Fibroblast of skin of left quadriceps (primary cell): ENCODE data around the gene PRDM15.

Source experiments
- DNase-seq, 2 experiments: peaks; one replicate each; pipeline ENCODE4 v3.0.0-alpha.2; 2013; ENCODE audit warnings: low read depth in 2 of 2

Gene PRDM15

DNA sequence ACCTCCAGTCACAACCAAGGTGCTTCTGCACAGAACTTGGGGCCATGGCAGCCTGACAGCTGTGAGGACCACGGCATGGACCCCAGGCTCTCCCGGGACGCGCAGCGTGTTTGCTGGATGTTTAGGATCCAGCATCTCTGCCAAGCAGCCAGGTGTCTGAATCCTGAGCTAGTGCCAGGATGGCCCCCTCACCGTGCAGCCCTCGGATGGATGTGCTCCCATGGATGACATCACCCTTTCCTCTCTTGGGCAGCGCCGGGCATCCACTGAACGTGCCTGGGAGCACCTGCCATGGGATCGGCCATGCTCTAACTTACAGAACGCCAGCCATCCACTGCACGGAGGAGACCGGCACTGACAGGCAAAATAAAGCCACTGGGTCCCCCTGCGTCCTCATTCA is 53.9 kb downstream of the PRDM15 start:
- no peak for DNase-seq

DNA sequence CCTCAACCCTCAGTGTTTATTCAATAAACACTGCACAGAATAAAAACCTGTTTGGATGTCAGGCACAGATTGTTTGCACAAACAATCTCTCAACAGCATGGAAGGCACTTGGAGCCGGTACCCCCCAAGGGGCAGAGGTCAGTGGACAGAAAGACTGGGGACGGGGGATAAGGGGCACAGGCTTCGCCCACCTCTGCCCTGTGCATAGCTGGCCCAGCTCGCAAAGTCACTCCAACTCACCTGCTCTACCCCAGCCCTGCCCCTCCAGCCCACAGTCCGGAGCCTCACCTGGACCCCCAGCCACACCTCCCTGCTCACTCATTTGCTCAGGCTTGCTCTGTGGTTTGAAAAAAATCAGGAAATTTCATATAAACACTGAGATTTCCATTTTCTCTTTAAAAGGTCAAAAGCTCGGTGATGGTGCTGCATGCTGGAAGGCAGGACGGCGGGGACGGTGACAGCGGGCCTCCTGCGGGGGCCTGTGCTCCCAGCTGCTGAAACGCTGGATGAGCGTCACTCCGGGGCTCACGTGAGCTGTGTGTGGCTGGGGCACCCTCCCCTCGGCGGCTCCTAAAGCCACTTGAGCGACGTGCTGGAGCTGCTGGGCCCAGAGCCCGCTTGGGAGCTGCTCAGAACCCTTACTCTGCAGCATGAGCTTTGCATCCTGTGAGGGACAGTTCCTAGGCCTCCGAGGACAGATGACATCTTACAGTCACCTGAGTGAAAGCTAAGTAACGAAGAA is 54.5 kb downstream of the PRDM15 start:
- no peak for DNase-seq

DNA sequence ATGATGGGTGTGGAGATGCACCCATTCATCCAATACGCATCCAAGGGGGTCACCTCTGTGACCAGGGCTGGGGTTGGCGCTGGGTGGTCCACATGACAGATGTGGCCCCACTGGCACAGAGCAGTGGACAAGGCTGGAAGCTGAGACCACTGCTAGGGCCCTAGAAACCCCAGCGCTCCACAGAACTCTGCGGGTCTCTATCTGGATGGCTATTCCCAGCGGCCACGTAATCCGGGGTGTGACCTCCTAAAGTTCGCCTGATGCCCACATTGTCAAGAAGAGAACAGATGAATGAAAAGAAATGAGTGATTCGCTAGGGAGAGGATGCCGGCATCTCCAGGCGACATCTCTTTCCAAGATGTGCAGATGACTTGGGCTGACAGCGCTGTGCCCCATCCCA is 55.2 kb downstream of the PRDM15 start:
- DNase-seq = no peak

DNA sequence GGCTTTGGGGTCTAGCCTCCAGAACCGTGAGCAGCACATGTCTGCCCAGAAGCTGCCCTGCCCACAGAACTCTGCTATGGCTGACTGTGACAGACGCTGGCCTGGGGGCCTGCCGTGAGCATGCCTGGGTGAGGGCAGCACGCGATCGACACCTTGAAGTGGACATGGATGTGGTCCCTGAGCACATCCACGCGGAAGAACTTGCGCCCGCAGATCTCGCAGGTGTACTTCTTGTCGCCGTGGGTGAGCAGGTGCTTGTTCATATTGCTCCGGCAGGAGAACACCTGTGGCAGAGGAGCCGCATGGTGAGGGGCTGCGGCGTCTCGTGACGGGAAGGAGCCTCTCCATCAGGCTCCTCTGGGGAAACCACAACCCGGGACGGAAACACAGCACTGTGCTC is 56.0 kb downstream of the PRDM15 start:
- no peak for DNase-seq

DNA sequence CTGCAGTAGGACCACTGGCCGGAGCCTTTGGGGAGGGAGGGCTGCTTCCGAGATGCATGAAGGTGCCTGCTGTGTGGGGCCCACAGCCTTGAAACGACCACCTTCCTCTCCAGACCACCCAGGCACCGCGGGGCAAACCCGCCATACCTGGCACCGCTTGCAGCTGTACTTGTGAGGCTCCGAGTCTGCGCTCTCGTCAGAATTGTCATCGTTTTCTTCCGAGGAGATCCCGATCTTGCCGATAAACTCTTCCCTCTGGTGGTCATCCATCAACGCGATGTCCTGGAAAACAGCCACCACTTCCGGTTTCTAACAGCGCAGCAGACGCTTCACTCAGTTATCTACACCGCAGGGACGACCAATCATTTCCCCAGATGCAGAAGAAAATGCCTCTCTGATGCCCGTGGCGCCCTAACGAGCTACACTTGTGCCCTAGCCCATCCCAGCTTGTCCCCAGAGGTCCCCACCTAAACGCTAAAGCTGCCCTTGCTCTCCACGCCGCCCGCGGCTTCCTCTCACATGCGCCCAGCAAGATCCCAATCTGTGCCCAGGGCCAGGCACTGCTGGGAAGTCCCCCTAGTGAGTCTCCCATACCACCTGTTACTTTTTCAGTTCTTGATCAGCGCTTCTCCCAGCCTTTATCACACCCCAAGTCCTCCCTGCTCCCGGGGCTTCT is 57.2 kb downstream of the PRDM15 start:
- DNase-seq = no peak

DNA sequence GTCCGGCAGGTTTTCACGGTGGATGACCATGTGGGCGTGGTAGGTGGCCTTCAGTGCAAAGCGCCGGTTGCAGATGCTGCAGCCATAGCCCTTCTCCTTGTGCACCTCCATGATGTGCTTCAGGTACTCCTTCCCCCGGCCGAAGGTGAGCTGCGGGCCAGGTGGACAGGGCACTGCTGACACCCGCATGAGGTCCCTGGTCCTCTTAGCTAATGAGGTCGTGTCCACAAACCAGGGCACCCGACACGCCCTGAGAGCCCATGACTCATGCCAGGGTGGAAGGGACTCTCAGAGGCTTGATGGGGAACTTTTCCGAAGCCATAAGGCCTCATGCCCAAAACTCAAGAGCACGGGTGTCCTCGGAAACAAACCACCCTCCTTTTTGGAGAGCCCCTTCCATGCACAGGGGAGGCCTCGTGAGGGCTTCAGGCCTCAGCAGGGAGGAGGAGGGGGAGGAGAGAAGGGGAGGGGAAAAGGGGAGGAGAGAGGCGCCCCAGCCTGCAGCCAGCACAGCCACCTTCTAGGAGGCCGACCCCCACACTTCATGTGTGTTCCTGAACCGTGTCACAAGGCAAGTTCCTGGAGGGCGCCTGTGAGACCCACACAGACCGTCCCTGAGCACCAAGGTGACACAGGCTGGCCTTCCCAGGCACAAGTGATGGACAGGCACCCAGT is 57.9 kb downstream of the PRDM15 start:
- no peak for DNase-seq

DNA sequence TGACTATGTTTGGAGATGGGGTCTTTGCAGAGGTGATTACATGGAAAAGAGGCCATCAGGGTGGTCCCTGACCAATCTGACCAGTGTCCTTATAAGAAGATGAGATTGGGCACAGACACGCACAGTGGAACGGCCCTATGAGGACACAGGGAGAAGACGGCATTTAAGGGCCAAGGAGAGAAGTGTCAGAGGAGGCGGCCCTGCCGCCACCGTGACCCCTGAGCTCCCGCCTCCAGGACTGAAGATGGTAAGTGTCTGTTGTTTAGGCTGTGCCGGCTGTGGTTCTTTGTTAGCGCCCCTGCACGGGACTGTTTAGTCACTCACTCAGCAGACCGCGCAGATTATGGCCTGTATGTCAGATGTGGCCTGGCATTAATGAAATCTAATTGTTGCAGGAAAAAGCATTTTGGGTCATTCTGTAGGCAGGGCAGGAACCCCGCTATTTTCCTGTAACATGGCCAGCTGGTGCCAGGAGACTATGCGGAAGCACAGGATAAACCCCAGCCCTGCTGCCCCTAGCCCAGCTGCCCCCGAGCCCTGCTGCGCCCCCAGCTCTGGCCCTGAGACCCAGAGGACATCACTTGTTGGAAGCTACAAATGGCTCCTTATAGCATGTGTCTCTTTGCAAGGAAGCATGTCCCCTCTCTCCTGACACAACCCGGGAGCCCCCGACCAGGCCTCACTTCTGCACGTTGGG is 58.6 kb downstream of the PRDM15 start:
- no peak for DNase-seq

DNA sequence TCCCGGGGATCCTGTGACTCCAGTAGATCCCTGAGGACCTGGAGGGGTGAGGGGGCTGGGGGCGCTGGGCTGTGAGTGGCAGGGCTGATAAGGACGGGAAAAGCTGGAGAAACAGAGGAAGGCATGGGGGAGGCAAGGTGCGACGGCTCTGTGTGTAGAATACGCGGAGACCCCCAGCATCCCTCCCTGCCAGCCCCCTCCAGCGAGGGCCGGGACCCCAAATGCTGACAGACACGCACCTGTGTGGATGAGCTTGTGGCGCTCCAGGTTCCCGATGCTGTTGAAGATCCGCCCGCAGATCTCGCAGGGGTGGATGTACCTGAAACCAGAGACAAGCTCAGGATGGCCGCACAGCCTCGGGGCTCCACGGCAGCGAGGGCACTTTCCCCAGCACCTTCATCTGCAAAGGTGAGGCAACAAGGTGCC is 59.3 kb downstream of the PRDM15 start:
- no peak for DNase-seq

DNA sequence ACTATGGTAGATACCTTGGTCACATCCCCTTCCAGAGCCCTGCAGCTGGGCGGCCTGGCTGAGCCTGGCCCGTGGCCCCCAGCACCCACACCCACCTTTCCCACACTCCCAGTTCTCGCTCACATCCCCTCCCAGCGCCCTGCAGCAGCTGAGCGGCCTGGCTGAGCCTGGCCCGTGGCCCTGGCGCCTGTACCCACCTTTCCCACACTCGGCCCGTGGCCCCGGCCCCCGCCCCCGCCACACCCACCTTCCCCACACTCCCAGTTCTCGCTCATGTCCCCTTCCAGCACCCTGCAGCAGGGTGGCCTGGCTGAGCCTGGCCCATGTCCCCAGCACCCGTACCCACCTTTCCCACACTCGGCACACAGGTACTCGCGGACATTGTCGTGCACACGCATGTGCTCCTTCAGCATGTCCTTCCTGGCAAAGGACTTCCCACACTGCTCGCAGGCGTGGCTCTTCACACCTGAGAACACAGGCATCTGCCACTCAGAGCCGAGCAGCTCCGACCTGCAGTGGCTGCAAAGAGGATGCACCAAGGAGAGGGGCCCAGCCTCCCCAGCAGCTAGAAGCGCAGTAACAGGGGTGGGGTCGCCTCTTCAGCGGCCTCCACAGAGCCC is 59.8 kb downstream of the PRDM15 start:
- no peak for DNase-seq

DNA sequence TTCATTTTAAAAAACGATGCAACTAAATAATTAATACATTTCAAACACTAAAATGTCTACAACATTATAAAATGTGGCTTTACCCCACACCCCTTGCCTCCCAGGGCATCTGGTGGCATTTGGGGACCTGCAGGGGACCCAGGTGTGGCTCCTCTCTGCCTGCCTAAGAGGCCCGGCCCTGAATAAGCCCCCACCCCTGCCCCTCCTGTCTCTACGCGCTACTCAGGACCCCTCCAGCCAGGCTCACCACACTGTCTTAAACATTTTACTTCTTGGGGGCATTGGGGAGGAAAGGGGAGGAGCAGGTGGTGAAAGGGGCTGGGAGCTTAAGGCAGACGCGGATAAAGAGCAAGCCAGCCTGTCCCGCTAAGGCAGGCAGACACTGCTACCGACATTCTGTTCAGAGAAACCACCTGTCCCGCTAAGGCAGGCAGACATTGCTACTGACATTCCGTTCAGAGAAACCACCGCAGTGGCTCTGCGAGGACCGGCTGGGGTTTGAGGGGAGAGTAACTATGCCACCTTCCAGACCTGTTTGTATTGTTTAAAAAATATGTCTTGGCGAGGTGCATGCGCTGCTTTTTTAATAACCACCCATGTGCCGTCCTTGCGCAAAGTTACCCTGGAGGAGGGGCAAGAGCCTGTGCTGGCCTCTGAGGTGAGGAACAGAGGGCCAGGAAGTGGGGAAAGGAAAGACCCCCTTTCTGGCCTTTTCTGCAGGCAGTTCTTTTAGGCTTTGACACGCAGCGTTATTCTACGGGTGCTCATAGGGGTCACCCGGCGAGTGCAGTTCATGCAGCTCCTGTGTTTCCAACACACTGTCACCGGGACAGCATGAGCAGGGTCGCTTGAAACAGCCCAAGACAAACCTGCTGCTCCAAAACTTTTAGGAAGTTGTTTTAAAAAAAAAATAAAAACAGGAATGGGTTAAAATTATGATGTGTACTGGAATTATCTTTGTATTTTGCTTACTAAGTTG is 61.0 kb downstream of the PRDM15 start:
- DNase-seq = no peak

DNA sequence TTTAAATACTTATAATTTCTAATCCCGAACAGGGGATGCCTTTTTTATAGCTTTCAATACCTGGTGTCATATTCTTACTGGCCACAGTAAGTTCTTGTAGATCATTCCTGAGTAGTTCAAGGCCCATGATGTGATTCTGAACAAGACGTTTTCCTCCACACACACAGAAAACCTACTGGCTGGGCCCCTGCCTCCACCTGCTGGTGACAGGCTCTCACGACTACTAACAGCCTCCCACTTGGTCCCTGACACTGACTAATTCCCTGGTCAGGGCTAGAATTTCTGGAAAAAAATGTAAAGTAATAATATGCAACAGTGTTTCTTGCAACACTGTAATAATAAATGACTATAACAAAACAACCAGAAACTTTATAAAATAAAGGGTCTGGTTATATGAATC is 61.9 kb downstream of the PRDM15 start:
- DNase-seq = peak; percentile 27 to 36

DNA sequence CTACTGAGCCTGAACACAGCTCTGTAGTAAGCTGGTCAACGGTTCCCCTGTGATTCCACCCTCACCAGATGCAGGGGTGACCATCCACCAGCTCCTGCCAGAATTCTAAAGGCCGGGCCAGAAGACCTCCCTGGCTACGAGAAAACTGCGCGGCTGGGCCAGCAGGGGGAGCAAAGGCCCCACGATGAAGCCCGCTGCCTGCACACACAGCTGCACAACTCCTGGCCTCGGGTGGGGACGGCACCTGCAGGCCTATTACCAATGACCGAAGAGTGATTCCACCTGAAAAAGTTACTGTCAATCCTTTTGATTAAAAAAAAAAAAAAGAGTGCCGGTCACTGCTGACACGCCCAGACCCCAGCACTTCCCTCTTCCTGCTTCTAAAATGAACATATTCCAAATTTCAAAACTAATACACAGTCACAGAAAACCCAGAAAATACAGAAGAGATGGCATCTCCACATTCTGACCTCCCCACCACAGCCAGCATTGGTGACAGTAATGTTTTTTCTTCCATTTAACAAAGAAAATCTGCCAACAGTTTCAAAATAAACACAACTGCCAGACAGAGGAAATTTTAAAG is 62.5 kb downstream of the PRDM15 start:
- peak in 1 of 2 experiments; percentile 11 for DNase-seq

DNA sequence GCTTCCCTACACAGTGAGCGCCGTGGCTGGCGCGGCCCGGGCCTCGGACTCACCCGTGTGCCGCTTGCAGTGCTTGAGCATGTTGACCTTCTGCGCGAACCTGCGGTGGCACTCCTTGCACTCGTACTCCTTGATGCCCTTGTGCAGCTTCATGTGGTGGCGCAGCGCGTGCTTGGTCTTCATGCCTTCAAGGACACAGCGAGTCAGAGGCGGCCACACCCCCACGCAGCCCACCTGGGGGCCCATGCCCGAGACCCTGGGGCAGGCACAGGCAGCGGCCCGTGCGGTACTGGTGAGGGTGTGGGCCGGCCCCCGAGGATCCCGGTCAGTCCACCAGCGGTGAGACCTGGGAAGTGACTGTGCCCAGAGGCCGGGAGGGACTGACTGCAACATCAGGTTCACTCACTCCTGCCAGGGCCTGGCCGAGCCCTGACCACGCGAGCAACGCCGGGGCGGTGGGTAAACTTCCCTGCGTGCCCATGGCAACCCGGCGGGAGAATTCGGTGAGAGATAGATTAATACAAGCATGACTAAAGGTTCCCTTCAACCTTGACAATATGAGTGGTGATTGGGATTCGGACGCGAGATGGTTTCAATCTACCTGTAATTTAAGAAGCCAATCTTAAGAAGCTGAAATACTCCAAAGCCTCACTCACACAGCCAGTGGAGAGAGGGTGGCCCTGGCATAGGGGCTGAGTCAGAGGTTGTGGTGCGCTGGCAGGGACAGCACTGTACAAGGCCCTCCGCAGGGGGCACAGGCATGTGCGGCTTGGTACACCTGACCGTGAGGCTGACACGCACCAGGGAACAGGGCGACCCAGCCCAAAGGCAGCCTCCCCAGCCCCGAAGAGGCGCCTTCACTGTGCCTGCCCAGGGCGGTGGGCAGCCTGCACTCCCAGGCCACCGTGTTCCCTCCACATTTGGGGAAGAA is 63.2 kb downstream of the PRDM15 start:
- no peak for DNase-seq

DNA sequence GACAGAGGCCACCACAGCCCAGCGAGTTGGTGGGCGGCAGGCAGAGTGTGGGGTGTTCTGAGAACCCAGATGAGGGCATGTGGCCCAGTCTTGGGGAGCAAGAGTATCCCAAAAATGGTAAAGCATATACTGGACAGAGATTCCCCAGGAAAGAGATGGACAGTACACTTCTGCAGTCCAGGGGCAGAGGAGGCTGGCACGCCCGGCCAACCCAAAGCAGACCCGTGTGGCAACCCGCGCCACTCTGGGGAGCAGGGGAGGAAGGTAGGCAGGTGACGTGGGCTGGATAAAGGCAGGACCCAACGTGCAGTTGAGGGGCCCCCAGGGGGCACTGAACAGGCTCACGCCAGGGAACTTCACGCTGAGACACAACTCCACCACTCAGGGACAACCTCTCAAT is 65.9 kb downstream of the PRDM15 start:
- no peak for DNase-seq

DNA sequence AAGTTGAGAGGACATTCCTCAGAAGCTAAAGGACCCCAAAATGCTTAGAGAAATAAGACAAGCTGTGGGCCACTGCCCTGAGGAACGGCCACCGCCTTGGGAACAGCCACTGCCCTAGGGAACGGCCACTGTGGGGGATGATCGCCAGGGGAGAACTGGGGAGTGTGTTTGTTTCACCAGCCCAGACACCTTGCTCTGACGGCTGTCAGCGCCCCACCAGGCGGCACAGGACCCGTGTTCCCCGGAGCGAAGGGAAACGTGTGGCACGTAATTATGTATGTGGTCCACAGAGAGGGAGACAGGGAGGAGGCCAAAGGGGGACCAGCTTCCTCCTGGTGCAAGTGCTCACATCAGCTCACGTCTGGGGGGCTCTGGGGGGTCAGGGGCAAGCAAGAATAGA is 66.5 kb downstream of the PRDM15 start:
- DNase-seq = no peak

DNA sequence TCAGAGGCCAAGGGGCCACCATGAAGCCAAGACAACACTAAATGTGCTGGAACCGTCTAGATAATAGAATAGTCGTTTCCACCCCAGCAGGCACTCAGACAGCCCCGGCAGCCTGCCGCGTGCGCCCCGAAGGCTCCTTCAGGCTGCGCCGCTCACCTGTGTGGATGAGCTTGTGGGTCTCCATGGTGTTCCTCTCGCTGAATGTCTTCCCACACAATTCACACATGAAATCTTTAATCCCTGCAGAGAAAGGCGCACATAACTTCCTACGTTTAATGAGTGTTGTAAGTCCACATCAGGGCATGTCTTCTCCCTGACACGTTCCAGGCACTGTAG is 68.6 kb downstream of the PRDM15 start:
- no peak for DNase-seq

DNA sequence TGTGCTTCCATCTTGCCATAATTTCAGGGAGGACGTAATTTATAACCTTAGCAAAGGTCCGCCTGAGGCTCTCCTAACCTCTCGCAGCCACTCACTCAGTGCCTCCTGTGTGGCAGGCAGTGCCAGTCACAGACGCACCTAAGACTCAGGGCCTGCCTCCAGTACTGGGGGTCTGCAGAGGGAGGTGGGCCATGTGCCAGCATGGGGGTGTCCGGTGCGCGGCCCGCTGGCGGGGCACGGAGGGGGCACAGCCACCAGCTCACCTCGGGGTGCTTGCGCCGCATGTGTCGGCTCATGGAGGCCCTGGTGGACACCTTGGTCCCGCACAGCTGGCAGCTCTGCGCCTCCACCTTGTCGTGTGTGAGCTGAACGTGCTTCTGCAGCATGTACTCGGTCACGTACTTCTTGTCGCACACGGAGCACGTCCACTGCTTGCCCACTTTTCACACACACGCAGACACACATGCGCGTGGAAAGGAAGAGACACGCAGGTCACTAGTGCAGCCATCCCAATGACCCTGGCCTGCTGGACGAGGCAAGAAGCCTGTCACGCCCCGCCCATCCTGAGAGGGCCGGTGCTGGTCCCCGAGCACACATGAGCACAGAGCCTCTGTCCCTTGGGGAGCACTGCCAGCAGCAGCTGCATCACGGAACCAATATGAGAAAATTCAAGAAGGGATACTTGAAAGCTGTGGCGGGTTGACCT is 69.1 kb downstream of the PRDM15 start:
- no peak for DNase-seq

DNA sequence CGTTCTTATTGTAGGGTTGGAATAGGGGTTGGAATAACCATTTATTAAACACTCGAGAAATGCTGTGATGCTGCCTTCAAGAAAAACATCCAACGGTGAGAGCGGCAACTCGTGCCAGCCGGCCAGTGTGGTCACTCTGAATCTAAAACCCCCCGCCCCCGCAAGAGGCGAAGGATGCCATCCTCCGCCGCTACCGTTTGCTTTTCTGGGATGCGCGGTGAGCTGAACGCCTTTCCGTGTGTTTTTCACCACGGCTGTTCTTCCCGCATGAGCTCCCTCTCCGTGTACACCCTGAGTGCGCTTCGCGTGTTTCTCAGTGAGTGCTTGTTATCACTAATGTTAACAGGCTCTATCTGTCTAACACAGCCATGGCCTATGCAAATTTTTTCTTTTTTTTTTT is 70.3 kb downstream of the PRDM15 start:
- DNase-seq = no peak

DNA sequence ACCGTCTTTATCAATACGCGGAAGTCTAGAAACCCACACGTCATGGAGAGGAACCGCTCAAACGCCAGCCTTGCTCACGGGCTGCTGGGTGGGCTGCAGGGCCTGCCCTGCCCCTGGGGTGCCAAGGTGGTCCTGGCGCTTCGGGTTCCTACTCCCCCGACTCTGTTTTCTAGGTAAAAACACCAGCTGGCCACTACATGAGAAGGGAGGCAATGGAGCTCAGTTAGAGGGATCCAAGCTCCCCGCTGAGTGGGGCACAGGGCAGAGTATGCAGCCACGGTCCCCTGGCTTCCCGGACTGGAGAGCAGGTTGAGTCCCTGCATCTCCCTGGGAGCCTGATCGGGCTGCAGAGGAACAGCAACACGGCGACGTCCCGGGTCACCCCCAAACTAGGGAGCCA is 71.0 kb downstream of the PRDM15 start:
- DNase-seq = no peak
